BLaER1 (cell line): ENCODE results near the gene PPP1R2B.
"Not testable (repeated sequence)": the region's sequence is repeated elsewhere in the genome, so short reads cannot be mapped to it uniquely, and the experiment has no call there.

Experiments used
- H3K27ac ChIP-seq: shearing (Covaris generic); formaldehyde crosslinking; 2 replicates; pipeline ENCODE4 v1.8.1; 2022
- H3K27me3 ChIP-seq: shearing (Covaris generic); formaldehyde crosslinking; 2 replicates; pipeline ENCODE4 v1.8.1; 2022
- H3K36me3 ChIP-seq: shearing (Covaris generic); formaldehyde crosslinking; 2 replicates; pipeline ENCODE4 v1.8.1; 2022
- H3K4me1 ChIP-seq: shearing (Covaris generic); formaldehyde crosslinking; 2 replicates; pipeline ENCODE4 v1.8.1; 2022
- H3K4me2 ChIP-seq: shearing (Covaris generic); formaldehyde crosslinking; 2 replicates; pipeline ENCODE4 v1.8.1; 2022
- H3K4me3 ChIP-seq: shearing (Covaris generic); formaldehyde crosslinking; 2 replicates; pipeline ENCODE4 v1.8.1; 2022
- H3K9ac ChIP-seq: shearing (Covaris generic); formaldehyde crosslinking; 2 replicates; pipeline ENCODE4 v1.8.1; 2022
- H3K9me3 ChIP-seq: shearing (Covaris generic); formaldehyde crosslinking; 2 replicates; pipeline ENCODE4 v1.8.1; 2022
- H4K20me1 ChIP-seq: shearing (Covaris generic); formaldehyde crosslinking; 2 replicates; pipeline ENCODE4 v1.8.1; 2022
- Cebpa-rat ChIP-seq: shearing (Covaris generic); IDR thresholded peaks from 2 replicates; pipeline ENCODE4 v1.8.1; 2022

PPP1R2B gene

DNA sequence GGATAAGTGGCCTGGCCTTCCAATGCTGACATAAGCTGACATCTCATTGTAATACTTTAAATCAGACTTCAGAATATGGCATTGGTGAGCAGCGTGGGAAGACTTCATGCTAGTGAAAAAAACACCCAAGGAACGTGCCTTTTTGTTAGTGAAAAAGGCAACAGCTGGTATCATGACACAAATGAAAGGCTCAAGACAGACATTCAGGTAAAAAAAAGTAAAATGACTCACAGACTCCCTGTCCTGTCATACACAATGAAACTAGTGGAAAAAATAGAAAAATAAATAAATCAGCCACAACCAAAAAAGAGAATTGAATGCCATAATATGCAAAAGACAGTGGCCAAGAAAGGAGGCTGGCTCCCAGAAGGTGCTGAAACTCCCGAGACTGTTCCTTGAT lies 24.4 kb upstream of the PPP1R2B start:
- Histone ChIP-seq H3K27ac (no peak overlapping the region), H3K4me1 (peaks cover 11% of the 10 kb centered on the region), H3K36me3 (no peaks in the 10 kb centered on the region), H3K27me3 (no peaks in the 10 kb centered on the region), H3K9me3 (peaks cover 4% of the 10 kb centered on the region; the same call in 1 of the 2 replicates), H3K4me3 (no peak overlapping the region), H4K20me1 (no peaks in the 10 kb centered on the region), H3K4me2 (peak overlapping the region; percentile 44; the same call in 1 of the 2 replicates), H3K9ac (no peak overlapping the region)
- TF ChIP-seq Cebpa-rat = no peak

- H3K4me3 ChIP-seq = no peak overlapping the region
- no peak overlapping the region for H3K27ac ChIP-seq
- H3K9me3 ChIP-seq = peaks cover 4% of the 10 kb centered on the region; the same call in 1 of the 2 replicates
- H4K20me1 ChIP-seq = no peaks in the 10 kb centered on the region
- H3K36me3 ChIP-seq = no peaks in the 10 kb centered on the region
- H3K4me2 ChIP-seq = peak overlapping the region; percentile 44
- H3K9ac ChIP-seq = no peak overlapping the region
- no peaks in the 10 kb centered on the region for H3K27me3 ChIP-seq
- no peak for TF ChIP-seq Cebpa-rat
- peaks cover 11% of the 10 kb centered on the region for H3K4me1 ChIP-seq
These were observed 23.9 kb upstream of the PPP1R2B start for GRCh38 chr5:156826150-156826549.

GRCh38 chr5:156834916-156835315 lies 15.2 kb upstream of the PPP1R2B start:
- no peak for TF ChIP-seq Cebpa-rat
- Histone ChIP-seq H3K4me1 (no peaks in the 10 kb centered on the region), H3K4me2 (no peak overlapping the region)

DNA sequence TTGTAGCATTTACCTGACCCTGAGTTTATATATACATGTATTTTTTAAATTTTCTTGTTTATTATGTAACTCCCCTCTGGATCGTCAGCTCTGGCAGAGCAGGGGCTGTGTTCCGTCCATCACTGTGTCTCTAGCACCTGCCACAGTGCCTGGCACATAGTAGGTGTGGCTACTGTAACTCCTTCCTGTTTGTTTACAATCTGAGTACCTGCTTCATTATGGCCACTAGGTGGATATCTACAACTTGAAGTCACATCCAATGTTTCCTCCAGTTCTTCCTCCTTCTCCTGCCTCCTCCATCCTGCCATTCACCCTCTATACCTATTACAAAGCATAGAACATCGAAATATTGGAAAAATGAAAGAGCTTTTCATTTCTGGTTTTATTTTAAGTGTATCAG lies 14.2 kb upstream of the PPP1R2B start:
- Histone ChIP-seq H3K9ac (no peak overlapping the region), H3K4me2 (no peak overlapping the region), H3K4me3 (no peak overlapping the region), H3K36me3 (no peaks in the 10 kb centered on the region), H3K9me3 (no peaks in the 10 kb centered on the region), H3K4me1 (no peaks in the 10 kb centered on the region), H3K27me3 (no peaks in the 10 kb centered on the region), H3K27ac (no peak overlapping the region), H4K20me1 (no peaks in the 10 kb centered on the region)
- no peak for TF ChIP-seq Cebpa-rat

More at GRCh38 chr5:156834916-156835315, 15.2 kb upstream of the PPP1R2B start:
- no peaks in the 10 kb centered on the region for H3K9me3 ChIP-seq
- H3K27me3 ChIP-seq = no peaks in the 10 kb centered on the region
- H3K4me3 ChIP-seq = no peak overlapping the region
- H3K36me3 ChIP-seq = no peaks in the 10 kb centered on the region
- H4K20me1 ChIP-seq = no peaks in the 10 kb centered on the region
- no peak overlapping the region for H3K9ac ChIP-seq
- no peak overlapping the region for H3K27ac ChIP-seq

- Histone ChIP-seq H3K4me3 (no peak overlapping the region), H4K20me1 (no peaks in the 10 kb centered on the region), H3K4me2 (no peak overlapping the region), H3K9ac (no peak overlapping the region), H3K36me3 (no peaks in the 10 kb centered on the region), H3K27ac (no peak overlapping the region), H3K9me3 (no peaks in the 10 kb centered on the region), H3K4me1 (no peaks in the 10 kb centered on the region), H3K27me3 (no peaks in the 10 kb centered on the region)
- no peak for TF ChIP-seq Cebpa-rat
These were observed 13.2 kb upstream of the PPP1R2B start for GRCh38 chr5:156836846-156837245.

- Histone ChIP-seq H3K27me3 (no peaks in the 10 kb centered on the region), H3K4me1 (no peaks in the 10 kb centered on the region), H3K4me2 (no peak overlapping the region), H3K9me3 (no peaks in the 10 kb centered on the region), H3K36me3 (no peaks in the 10 kb centered on the region), H4K20me1 (no peaks in the 10 kb centered on the region), H3K27ac (no peak overlapping the region), H3K9ac (no peak overlapping the region), H3K4me3 (no peak overlapping the region)
- no peak for TF ChIP-seq Cebpa-rat
These were observed 11.1 kb upstream of the PPP1R2B start for GRCh38 chr5:156838961-156839360.

DNA sequence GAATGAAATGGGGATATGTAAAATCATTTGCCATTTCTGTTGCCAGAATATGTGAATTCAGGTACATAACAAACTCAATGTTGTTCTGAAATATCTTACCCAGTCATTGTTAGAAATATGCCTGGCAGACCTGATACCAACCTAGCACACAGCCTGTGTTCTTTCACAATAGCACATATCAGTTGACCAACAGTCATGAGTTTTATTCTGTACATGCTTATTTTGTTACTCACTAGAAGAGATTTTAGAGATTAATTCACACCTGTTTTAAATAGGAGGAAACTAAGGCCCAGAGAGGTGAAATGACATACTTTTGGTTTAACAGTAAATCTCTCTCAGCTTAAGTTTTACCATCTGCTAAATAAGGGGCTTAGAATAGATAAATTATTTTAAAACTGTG lies 8.4 kb upstream of the PPP1R2B start:
- no peaks in the 10 kb centered on the region for H3K4me1 ChIP-seq
- no peak overlapping the region for H3K27ac ChIP-seq
- no peak overlapping the region for H3K4me3 ChIP-seq
- H3K9ac ChIP-seq = no peak overlapping the region
- H3K4me2 ChIP-seq = no peak overlapping the region
- no peaks in the 10 kb centered on the region for H4K20me1 ChIP-seq
- no peak for TF ChIP-seq Cebpa-rat
- no peaks in the 10 kb centered on the region for H3K36me3 ChIP-seq
- H3K27me3 ChIP-seq = no peaks in the 10 kb centered on the region
- no peaks in the 10 kb centered on the region for H3K9me3 ChIP-seq

GRCh38 chr5:156846914-156847313 lies 3.2 kb upstream of the PPP1R2B start:
- H3K9ac ChIP-seq = no peak overlapping the region
- no peak overlapping the region for H3K27ac ChIP-seq
- no peak overlapping the region for H3K4me3 ChIP-seq
- H3K27me3 ChIP-seq = no peaks in the 10 kb centered on the region
- no peak overlapping the region for H3K4me2 ChIP-seq
- TF ChIP-seq Cebpa-rat = no peak
- H4K20me1 ChIP-seq = no peaks in the 10 kb centered on the region
- H3K36me3 ChIP-seq = no peaks in the 10 kb centered on the region
- peaks cover 17% of the 10 kb centered on the region; the same call in 1 of the 2 replicates for H3K9me3 ChIP-seq
- H3K4me1 ChIP-seq = no peaks in the 10 kb centered on the region

DNA sequence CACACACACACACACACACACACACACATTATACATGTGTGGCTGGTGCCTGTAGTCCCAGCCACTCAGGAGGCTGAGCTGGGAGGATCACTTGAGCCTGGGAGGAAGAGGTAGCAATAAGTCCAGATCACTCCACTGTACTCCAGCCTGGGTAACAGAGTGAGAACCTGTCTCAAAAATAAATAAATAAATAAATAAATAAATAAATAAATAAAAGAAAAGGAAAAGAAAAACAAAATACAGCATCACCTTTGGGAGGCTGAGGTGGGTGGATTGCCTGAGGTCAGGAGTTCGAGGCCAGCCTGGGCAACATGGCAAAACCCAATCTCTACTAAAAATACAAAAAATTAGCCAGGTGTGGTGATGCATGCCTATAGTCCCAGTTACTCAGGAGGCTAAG lies 1.6 kb upstream of the PPP1R2B start:
- H3K4me2 ChIP-seq, H3K27me3 ChIP-seq, H4K20me1 ChIP-seq, H3K4me1 ChIP-seq, H3K27ac ChIP-seq, H3K4me3 ChIP-seq, H3K9ac ChIP-seq, H3K36me3 ChIP-seq: not testable (repeated sequence)
- H3K9me3 ChIP-seq = peaks cover 17% of the 10 kb centered on the region; the same call in 1 of the 2 replicates

DNA sequence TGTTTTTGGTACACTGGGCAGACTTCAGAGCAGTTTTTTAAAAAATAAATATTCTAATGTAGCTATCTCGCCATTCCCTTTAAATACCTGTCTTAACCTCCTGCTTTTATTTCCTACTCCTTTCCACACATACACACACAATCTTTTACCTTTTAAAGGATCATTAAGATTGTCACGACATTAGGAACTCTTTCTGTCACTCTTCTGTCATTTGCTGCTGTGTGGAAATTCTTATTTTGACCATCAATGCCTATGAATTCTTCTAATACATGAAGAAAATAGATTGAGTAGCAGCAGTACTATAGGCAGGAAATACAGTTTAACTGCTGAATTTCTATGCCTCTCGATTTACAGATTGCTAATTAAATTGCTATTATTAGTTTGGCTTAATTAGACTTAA lies 1.8 kb downstream of the PPP1R2B start:
- Histone ChIP-seq H3K4me1 (no peaks in the 10 kb centered on the region), H3K9ac (no peak overlapping the region), H3K36me3 (no peaks in the 10 kb centered on the region), H3K4me2 (no peak overlapping the region), H3K27me3 (no peaks in the 10 kb centered on the region), H3K27ac (no peak overlapping the region), H4K20me1 (no peaks in the 10 kb centered on the region), H3K9me3 (peaks cover 33% of the 10 kb centered on the region), H3K4me3 (no peak overlapping the region)
- TF ChIP-seq Cebpa-rat = no peak

- not testable (repeated sequence) for H3K4me1 ChIP-seq, H3K9ac ChIP-seq, H3K27ac ChIP-seq, H4K20me1 ChIP-seq, H3K36me3 ChIP-seq, H3K27me3 ChIP-seq, H3K4me2 ChIP-seq, H3K4me3 ChIP-seq
- peaks cover 33% of the 10 kb centered on the region for H3K9me3 ChIP-seq
These were observed 3.0 kb downstream of the PPP1R2B start for GRCh38 chr5:156853055-156853454.
